GM18517 (cell line): ENCODE measurements around the gene TMEM131L.
A peak's percentile ranks its signal among the peaks of the same experiment; 100 is the strongest.
"Not testable (repeated sequence)": the region's sequence is repeated elsewhere in the genome, so short reads cannot be mapped to it uniquely, and the experiment has no call there.

Experiments
- ATAC-seq: cut with Tn5 transposase; IDR thresholded peaks from one replicate; pipeline ENCODE4 v1.9.1; 2021; ENCODE audit warnings: mild to moderate bottlenecking, moderate library complexity; ENCODE audit not compliant: unreplicated experiment

Gene TMEM131L

GRCh38 chr4:153497988-153498967 lies 32.1 kb downstream of the TMEM131L start:
- peak; percentile 58 for ATAC-seq

- ATAC-seq = no peak
Measured at GRCh38 chr4:153499005-153499404, 32.8 kb downstream of the TMEM131L start.

- ATAC-seq = no peak
Measured at GRCh38 chr4:153501578-153501977, 35.4 kb downstream of the TMEM131L start.

- ATAC-seq = no peak
Measured at GRCh38 chr4:153502584-153502983, 36.4 kb downstream of the TMEM131L start.

GRCh38 chr4:153506341-153507309 lies 40.5 kb downstream of the TMEM131L start:
- no peak for ATAC-seq

- ATAC-seq = no peak
Measured at GRCh38 chr4:153507310-153508073, 41.3 kb downstream of the TMEM131L start.

- not testable (repeated sequence) for ATAC-seq
Measured at GRCh38 chr4:153509212-153509611, 43.1 kb downstream of the TMEM131L start.

GRCh38 chr4:153509724-153510123 lies 43.6 kb downstream of the TMEM131L start:
- no peak for ATAC-seq

GRCh38 chr4:153510252-153511001 lies 44.3 kb downstream of the TMEM131L start:
- no peak for ATAC-seq

- ATAC-seq = no peak
Measured at GRCh38 chr4:153511104-153511503, 44.9 kb downstream of the TMEM131L start.

- no peak for ATAC-seq
Measured at GRCh38 chr4:153512162-153512852, 46.1 kb downstream of the TMEM131L start.

- ATAC-seq = no peak
Measured at GRCh38 chr4:153512952-153513500, 46.9 kb downstream of the TMEM131L start.

GRCh38 chr4:153513596-153513995 lies 47.4 kb downstream of the TMEM131L start:
- no peak for ATAC-seq

GRCh38 chr4:153514001-153514526 lies 47.9 kb downstream of the TMEM131L start:
- ATAC-seq = no peak

- ATAC-seq = no peak
Measured at GRCh38 chr4:153514688-153515426, 48.7 kb downstream of the TMEM131L start.

- no peak for ATAC-seq
Measured at GRCh38 chr4:153517159-153517558, 51.0 kb downstream of the TMEM131L start.

- no peak for ATAC-seq
Measured at GRCh38 chr4:153518001-153518400, 51.8 kb downstream of the TMEM131L start.
